ENCODE results near the gene FECH.
"Not testable (repeated sequence)": the region's sequence is repeated elsewhere in the genome, so short reads cannot be mapped to it uniquely, and the experiment has no call there.

Gene FECH

DNA sequence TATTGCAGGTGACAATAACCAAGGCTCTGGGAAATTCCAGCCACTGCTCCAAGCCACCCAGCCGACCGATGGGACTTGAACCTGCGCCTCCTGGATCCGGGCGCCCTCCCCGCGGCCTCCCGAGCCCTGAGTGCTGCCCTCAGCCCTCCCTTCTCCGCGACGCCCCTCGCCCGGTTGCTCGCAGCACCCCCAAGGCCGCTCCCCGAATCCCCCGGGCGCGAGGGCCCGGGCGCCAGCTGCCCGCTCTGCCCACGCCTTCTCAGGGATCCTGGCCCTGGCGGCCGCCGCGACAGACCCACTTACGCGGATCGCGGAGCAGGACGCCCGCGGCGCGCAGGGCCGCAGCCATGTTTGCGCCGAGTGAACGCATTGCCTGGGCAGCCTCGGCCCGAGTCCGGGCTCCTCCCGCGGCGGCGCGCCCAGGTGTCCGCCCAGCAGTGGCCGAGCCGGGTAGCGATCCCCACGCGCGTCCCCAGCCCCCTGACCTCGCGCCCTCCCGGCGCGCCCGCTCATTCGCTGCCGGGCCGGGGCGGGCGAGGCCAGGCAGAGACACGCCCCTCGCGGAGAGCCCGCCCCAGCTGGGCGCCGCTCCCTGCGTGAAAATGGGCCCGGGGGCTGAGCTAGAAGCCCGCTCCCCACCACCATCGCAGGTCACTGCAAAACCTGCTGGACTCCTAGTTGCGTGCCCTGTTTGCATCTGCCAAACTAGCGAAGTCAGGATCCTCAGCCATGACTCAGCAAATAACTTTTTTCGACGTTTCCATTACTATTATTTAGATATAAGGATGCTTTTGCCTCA is at the start of gene FECH:
Gene FECH (minus strand): TSS at position 452 of the 799 bp plus-strand sequence. CDS start 82 bp downstream, at position 370.
- DNase-seq: peak; percentile 88

GRCh38 chr18:57635003-57635822 is 48.7 kb upstream of the FECH start:
- no peak for DNase-seq

- DNase-seq: no peak
These were observed 45.2 kb upstream of the FECH start for GRCh38 chr18:57631697-57632096.

DNA sequence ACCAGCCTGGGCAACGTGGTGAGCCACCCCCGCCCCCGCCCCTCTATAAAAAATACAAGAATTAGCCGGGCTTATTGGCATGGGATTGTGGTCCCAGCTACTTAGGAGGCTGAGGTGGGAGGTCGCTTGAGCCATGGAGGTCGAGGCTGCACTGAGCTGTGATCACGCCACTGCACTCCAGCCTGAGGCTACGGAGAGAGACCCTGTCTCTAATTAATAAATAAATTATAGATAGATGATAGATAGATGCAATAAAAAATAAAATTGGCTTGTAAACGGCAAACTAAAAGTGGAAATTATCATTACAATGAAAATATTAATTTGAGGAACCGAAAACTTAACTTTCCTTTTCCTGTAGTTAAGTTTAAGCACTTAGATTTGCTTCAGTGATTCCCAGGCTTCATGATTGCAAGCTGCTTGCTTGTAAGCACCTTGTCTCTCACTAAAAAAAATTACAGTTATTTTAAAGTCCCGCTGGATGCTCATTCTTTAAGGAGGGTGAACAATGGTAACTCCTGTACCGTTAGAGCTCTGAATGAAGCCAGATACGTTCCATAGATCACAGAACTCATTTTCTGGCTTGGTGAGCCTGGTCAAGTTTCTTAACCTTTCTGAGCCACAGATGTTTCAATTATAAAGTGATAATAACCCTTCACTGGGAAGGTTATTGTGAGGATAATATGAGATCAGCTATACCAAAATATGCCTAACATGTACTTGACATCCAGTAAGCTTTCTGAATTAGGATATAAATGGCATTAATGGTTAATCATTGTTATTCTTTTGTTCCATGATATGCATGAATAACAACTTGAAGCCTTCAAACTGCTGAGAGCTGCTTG is 44.5 kb upstream of the FECH start:
- no peak for DNase-seq

GRCh38 chr18:57630002-57630753 is 43.7 kb upstream of the FECH start:
- peak; percentile 99 for DNase-seq

- DNase-seq: no peak
These were observed 42.9 kb upstream of the FECH start for GRCh38 chr18:57629422-57629821.

- DNase-seq: no peak
These were observed 41.0 kb upstream of the FECH start for GRCh38 chr18:57627488-57627887.

DNA sequence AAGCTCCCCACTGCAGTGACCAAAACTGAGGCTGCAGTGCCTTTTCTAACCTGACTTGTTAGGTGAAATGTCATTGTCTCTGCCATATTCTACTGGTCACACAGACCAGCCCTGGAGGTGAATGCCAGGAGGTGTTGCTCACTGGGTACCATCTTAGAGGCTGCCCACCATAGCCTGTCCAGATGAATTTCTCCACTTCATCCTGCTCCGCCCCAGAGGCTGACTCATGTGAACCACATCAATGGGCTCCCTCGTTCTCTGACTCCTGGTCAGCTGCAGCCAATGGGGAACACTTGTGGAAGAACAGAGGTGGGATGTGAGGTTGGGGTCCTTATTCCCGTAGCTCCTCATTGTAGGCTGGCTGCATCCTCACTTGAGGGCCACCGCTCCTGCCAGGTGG is 38.5 kb upstream of the FECH start:
- DNase-seq: no peak

DNA sequence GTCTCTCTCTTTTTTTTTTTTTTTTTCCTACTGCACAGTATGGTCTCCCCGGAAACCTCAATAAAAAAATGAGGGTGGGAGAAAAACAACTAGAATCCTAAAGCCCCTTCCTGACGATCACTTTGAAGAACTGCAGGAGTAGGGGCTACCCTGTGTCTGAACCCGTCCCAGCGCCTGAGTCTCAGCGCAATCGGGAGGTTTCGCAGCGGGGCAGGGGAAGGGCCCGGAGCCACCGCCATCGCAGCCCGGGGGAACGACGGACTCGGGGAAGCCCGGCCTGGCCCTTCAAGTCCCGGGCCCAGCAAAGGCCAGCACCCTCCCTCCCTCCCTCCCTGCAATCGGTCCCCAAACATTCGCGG is 34.7 kb upstream of the FECH start:
- no peak for DNase-seq

- no peak for DNase-seq
These were observed 33.4 kb upstream of the FECH start for GRCh38 chr18:57619876-57620275.

- DNase-seq: no peak
These were observed 32.4 kb upstream of the FECH start for GRCh38 chr18:57618910-57619309.

DNA sequence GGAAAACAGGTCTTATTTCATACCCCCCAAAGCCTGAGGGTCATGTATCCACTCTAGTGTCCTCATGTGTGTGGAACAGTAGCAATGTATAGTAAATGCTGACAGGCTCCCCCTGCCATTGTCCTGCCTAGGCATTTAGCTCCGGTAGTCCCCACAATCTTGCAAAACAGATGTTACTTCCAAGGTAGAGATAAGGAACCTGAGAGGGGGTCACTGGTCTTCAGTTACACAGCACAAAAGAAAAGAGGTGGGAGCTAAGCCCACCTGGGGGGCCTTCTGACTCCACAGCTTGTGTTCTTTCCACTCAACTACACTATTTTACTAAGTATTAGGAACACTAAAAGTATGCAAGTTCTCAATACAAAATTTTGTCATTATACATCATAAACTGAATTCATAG is 17.4 kb upstream of the FECH start:
- no peak for DNase-seq

- no peak for DNase-seq
These were observed 8.8 kb upstream of the FECH start for GRCh38 chr18:57595347-57595746.

DNA sequence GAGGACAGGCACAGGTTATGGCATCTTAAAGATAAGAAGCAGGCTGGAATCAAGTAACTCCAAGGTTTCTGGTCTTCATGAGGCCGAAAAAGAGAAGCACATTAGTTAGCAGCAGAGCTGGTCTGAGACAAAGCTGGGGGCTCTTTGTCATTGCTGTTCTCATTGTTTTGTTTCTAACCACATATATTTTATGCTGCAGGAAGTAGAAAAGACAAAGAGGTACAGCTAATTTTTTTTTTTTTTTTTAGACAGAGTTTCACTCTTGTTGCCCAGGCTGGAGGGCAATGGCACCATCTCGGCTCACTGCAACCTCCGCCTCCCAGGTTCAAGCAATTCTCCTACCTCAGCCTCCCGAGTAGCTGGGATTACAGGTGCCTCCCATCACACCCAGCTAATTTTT is 6.2 kb upstream of the FECH start:
- DNase-seq: not testable (repeated sequence)

DNA sequence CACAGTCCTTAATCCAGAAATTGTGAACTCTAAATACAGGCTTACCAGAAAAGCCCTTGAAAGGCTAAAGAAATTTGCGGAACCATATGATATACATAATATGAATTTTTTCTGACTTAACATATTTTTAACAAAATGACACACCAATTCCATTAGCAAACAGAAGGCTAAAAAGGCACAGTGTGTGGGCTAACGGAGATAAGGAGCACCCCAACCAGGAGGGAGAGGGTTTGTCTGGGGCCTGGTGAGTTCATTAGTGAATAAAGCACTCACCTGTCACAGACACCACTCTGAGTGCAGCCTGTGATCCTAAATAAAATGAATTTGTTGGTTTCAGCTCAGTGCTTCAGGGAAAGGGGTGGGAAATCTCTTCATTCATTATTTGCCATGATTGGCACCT is 2.7 kb upstream of the FECH start:
- DNase-seq: peak; percentile 85

DNA sequence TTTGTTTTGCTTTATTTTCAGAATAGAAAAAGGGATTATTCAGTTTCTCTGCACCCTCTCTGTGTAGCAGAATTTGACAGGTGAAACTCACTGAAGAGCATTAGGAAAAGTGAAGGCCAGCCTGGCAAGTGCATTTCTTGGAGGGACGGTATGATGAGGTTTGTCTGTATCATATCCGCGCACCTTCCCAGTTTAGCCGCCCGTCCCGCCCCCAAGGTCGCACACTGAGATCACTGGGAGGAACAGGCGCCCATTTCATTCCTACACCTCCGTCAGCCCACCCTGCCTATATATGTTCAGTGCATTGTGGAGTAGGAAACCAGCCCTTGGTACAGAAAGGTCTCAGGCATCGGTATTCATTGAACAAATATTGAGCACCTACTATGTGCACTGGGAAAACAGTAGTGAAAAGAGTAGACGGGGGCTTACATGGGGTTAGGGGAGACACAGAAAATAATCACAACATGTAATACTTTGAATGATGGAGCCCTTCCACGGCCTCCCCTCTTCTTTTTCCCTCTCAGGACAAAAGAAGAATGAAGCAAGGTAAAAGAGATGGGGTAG is 678 bp upstream of the FECH start:
- no peak for DNase-seq

GRCh38 chr18:57585855-57586250 is 649 bp downstream of the FECH start:
- peak; percentile 57 for DNase-seq

DNA sequence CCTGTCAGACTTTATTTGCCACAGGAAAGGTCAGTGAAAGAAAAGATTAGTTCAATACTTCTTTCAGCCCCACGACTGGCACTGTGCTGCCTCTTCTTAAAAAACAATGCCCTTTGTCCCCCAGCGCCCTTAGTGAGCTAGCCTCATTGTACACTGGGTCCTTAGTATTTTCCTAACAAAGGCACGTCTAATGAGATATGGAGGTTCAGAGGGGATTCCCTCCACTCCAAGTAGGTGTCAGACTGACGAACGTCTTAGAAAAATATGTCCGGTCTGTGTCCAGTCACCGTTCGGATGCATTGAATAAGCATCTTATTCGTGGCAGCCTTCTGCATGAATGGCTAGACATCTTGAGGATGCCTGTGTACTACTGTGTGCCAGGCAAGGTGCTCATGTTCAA is 1.1 kb downstream of the FECH start:
- peak; percentile 33 for DNase-seq

DNA sequence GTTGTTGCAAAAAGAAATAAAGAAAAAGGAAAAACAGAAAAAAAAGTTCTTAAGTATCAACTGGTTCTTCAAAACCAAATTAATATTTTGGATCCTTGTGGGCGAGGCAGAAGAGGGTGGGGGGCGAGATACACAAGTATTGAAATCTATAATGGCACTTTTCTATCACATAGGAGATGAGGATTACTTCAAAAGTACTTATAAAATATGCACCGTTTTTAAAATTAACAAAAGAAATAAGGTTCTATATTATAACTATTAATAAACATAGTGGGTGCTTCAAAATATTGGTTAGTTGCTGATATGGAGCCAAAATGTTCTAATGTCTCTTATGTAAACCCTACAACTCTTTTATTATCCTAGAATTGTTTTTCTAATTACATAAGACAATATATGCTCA is 2.1 kb downstream of the FECH start:
- DNase-seq: no peak

DNA sequence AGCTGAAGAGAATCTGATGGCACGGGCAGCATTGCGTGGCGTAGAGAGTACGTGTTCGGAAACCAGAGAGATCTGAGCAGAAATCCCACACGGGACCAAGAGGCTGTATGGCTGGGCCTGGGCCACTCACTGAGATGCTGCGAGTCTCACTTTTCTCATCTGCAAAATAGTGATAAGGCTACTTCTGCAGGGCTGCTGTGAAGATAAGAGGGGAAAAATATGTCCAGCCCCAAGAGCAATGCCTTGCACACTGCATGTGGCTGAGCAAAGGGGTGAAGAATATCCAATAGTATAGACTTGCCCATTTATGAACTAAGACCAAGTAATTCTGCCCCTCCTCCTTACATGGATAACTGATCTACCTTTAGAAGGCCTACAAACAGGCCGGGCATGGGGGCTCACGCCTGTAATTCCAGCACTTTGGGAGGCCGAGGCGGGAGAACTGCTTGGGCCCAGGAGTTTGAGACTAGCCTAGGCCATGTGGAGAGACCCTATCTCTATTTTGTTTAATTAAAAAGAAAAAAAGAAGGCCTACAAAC is 3.1 kb downstream of the FECH start:
- DNase-seq: no peak

DNA sequence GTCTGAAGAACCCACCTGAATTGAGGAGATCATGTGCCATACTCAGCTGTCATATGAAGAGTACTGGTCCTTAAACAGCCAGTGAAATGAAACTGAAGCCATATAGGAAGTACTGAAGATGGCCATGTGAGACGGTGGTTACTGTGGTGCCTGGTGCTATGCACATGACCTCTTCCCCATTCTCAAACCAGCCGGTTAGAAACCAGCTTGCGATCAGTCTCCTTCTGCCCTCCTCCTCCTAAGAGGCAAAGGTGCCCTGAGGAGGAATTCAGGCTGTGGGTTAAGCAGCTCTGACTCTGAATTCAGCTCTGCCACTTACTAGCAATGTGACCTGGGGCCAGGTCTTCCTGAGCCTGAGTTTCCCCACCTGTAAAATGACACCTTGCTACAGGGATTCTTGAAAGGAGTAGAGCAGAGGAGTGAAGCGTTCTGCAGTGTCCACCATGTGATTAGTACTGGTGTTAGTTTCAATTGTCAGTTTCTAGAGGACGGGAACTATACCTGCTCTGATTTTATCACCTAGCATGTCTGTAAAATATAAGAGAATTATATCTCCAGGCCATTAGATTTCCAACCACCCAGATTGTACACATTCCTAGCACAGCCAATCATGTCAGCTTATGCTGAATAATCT is 5.1 kb downstream of the FECH start:
- no peak for DNase-seq

- DNase-seq: no peak
These were observed 6.6 kb downstream of the FECH start for GRCh38 chr18:57579934-57580333.
